ENCODE measurements around the gene L3MBTL4. TPM values are rescaled to one million over a fixed set of nuclear protein-coding genes. Genes with fewer than 3 reads are reported as not detected.

L3MBTL4 gene
- total RNA-seq, 1 experiment from 2014 or later: 1.4 TPM

- ChIA-PET CTCF (no interaction called here), POLR2A (no interaction called here)
- Mint-ChIP-seq H3K27me3 (ENCODE audit: low read depth) (no peaks in the 10 kb centered on the region), H3K36me3 (no peaks in the 10 kb centered on the region), H3K4me3 (no peak overlapping the region), H3K4me1 (peaks cover 12% of the 10 kb centered on the region), H3K9me3 (no peaks in the 10 kb centered on the region), H3K27ac (no peak overlapping the region)
- DNase-seq (ENCODE audit: low spot score) (no peak), ATAC-seq (no peak)
- TF ChIP-seq ZBTB21 (CRISPR knock-in tag; IDR thresholded peaks at IDR 0.05; ENCODE audit: borderline replicate concordance): no peak
- no peak for TF ChIP-seq PRDM15 (CRISPR knock-in tag; IDR thresholded peaks at IDR 0.05)
- no peak for TF ChIP-seq NR3C1 (CRISPR knock-in tag; conservative IDR thresholded peaks at IDR 0.05; ENCODE audit: low read depth)
- TF ChIP-seq NFYB (CRISPR knock-in tag; conservative IDR thresholded peaks at IDR 0.05; ENCODE audit: low read depth): no peak
- TF ChIP-seq NFATC4 (CRISPR knock-in tag; IDR thresholded peaks at IDR 0.05): no peak
- TF ChIP-seq SOX15 (CRISPR knock-in tag; IDR thresholded peaks at IDR 0.05): no peak
- no peak for TF ChIP-seq PREB (CRISPR knock-in tag; IDR thresholded peaks at IDR 0.05; ENCODE audit: borderline replicate concordance)
- no peak for TF ChIP-seq GABPB1 (CRISPR knock-in tag; IDR thresholded peaks at IDR 0.05)
- TF ChIP-seq, protein P1, sequence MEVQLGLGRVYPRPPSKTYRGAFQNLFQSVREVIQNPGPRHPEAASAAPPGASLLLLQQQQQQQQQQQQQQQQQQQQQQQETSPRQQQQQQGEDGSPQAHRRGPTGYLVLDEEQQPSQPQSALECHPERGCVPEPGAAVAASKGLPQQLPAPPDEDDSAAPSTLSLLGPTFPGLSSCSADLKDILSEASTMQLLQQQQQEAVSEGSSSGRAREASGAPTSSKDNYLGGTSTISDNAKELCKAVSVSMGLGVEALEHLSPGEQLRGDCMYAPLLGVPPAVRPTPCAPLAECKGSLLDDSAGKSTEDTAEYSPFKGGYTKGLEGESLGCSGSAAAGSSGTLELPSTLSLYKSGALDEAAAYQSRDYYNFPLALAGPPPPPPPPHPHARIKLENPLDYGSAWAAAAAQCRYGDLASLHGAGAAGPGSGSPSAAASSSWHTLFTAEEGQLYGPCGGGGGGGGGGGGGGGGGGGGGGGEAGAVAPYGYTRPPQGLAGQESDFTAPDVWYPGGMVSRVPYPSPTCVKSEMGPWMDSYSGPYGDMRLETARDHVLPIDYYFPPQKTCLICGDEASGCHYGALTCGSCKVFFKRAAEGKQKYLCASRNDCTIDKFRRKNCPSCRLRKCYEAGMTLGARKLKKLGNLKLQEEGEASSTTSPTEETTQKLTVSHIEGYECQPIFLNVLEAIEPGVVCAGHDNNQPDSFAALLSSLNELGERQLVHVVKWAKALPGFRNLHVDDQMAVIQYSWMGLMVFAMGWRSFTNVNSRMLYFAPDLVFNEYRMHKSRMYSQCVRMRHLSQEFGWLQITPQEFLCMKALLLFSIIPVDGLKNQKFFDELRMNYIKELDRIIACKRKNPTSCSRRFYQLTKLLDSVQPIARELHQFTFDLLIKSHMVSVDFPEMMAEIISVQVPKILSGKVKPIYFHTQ (CRISPR knock-in tag; IDR thresholded peaks at IDR 0.05): no peak
- TF ChIP-seq, protein P2, sequence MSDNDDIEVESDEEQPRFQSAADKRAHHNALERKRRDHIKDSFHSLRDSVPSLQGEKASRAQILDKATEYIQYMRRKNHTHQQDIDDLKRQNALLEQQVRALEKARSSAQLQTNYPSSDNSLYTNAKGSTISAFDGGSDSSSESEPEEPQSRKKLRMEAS (CRISPR knock-in tag; IDR thresholded peaks at IDR 0.05): no peak
- TF ChIP-seq RORB (CRISPR knock-in tag; IDR thresholded peaks at IDR 0.05): no peak
- TF ChIP-seq ZNF671 (CRISPR knock-in tag; IDR thresholded peaks at IDR 0.05): no peak
- TF ChIP-seq TP53 (CRISPR knock-in tag; IDR thresholded peaks at IDR 0.05): no peak
- TF ChIP-seq, protein P3, sequence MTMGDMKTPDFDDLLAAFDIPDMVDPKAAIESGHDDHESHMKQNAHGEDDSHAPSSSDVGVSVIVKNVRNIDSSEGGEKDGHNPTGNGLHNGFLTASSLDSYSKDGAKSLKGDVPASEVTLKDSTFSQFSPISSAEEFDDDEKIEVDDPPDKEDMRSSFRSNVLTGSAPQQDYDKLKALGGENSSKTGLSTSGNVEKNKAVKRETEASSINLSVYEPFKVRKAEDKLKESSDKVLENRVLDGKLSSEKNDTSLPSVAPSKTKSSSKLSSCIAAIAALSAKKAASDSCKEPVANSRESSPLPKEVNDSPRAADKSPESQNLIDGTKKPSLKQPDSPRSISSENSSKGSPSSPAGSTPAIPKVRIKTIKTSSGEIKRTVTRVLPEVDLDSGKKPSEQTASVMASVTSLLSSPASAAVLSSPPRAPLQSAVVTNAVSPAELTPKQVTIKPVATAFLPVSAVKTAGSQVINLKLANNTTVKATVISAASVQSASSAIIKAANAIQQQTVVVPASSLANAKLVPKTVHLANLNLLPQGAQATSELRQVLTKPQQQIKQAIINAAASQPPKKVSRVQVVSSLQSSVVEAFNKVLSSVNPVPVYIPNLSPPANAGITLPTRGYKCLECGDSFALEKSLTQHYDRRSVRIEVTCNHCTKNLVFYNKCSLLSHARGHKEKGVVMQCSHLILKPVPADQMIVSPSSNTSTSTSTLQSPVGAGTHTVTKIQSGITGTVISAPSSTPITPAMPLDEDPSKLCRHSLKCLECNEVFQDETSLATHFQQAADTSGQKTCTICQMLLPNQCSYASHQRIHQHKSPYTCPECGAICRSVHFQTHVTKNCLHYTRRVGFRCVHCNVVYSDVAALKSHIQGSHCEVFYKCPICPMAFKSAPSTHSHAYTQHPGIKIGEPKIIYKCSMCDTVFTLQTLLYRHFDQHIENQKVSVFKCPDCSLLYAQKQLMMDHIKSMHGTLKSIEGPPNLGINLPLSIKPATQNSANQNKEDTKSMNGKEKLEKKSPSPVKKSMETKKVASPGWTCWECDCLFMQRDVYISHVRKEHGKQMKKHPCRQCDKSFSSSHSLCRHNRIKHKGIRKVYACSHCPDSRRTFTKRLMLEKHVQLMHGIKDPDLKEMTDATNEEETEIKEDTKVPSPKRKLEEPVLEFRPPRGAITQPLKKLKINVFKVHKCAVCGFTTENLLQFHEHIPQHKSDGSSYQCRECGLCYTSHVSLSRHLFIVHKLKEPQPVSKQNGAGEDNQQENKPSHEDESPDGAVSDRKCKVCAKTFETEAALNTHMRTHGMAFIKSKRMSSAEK (CRISPR knock-in tag; IDR thresholded peaks at IDR 0.05; ENCODE audit: borderline replicate concordance): no peak
Measured at GRCh38 chr18:5958822-5959221, 455.9 kb downstream of the L3MBTL4 start.

GRCh38 chr18:5955861-5956260, 458.9 kb downstream of the L3MBTL4 start:
- Mint-ChIP-seq H3K27ac (no peak overlapping the region), H3K36me3 (no peaks in the 10 kb centered on the region), H3K4me1 (peaks cover 2% of the 10 kb centered on the region; the same call in 1 of the 2 replicates), H3K4me3 (no peak overlapping the region), H3K27me3 (ENCODE audit: low read depth) (no peaks in the 10 kb centered on the region), H3K9me3 (no peaks in the 10 kb centered on the region)
- no peak for DNase-seq (ENCODE audit: low spot score)
- TF ChIP-seq, protein P4, sequence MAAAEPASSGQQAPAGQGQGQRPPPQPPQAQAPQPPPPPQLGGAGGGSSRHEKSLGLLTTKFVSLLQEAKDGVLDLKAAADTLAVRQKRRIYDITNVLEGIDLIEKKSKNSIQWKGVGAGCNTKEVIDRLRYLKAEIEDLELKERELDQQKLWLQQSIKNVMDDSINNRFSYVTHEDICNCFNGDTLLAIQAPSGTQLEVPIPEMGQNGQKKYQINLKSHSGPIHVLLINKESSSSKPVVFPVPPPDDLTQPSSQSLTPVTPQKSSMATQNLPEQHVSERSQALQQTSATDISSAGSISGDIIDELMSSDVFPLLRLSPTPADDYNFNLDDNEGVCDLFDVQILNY (CRISPR knock-in tag; IDR thresholded peaks at IDR 0.05): no peak
- no peak for TF ChIP-seq PRRX2 (CRISPR knock-in tag; IDR thresholded peaks at IDR 0.05)
- TF ChIP-seq ATF2 (CRISPR knock-in tag; IDR thresholded peaks at IDR 0.05; ENCODE audit: borderline replicate concordance, low read depth): no peak
- ChIA-PET CTCF (no interaction called here), POLR2A (no interaction called here)
- ATAC-seq: no peak

Measured in WTC11 (cell line).